ENCODE data around the gene SLC51A.
"Not testable (repeated sequence)": the region's sequence is repeated elsewhere in the genome, so short reads cannot be mapped to it uniquely, and the experiment has no call there.

DNA sequence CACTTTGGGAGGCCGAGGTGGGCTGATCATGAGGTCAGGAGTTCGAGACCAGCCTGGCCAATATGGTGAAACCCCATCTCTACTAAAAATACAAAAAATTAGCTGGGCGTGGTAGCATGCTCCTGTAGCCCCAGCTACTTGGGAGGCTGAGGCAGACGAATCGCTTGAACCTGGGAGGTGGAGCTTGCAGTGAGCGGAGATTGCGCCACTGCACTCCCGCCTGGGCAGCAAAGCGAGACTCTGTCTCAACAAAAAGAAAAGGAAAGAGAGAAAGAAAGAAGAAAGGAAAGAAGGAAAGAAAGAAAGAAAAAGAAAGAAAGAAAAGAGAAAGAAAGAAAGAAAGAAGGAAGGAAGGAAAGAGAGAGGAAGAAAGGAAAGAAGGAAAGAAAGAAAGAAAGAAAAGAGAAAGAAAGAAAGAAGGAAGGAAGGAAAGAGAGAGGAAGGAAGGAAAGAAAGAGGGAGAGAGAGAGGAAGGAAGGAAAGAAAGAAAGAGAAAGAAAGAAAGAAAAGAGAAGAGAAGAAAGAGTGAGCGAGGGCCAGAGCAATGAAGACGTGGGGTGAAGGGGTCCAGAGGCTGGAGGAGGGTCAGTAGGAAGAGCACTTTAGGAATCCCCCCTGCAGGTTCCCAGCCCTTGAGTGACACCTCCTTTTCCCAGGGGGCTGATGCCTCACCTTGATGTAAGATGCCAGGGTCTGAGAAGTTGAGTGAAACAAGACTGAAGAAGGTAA, 6.2 kb upstream of the SLC51A start:
- TF ChIP-seq, protein P1, sequence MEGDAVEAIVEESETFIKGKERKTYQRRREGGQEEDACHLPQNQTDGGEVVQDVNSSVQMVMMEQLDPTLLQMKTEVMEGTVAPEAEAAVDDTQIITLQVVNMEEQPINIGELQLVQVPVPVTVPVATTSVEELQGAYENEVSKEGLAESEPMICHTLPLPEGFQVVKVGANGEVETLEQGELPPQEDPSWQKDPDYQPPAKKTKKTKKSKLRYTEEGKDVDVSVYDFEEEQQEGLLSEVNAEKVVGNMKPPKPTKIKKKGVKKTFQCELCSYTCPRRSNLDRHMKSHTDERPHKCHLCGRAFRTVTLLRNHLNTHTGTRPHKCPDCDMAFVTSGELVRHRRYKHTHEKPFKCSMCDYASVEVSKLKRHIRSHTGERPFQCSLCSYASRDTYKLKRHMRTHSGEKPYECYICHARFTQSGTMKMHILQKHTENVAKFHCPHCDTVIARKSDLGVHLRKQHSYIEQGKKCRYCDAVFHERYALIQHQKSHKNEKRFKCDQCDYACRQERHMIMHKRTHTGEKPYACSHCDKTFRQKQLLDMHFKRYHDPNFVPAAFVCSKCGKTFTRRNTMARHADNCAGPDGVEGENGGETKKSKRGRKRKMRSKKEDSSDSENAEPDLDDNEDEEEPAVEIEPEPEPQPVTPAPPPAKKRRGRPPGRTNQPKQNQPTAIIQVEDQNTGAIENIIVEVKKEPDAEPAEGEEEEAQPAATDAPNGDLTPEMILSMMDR (IDR thresholded peaks at IDR 0.05), result not testable (repeated sequence)
- not testable (repeated sequence) for TF ChIP-seq POLR2A (IDR thresholded peaks at IDR 0.05)
